ENCODE measurements around the gene CGB3.
"Not testable (repeated sequence)": the region's sequence is repeated elsewhere in the genome, so short reads cannot be mapped to it uniquely, and the experiment has no call there.

DNA sequence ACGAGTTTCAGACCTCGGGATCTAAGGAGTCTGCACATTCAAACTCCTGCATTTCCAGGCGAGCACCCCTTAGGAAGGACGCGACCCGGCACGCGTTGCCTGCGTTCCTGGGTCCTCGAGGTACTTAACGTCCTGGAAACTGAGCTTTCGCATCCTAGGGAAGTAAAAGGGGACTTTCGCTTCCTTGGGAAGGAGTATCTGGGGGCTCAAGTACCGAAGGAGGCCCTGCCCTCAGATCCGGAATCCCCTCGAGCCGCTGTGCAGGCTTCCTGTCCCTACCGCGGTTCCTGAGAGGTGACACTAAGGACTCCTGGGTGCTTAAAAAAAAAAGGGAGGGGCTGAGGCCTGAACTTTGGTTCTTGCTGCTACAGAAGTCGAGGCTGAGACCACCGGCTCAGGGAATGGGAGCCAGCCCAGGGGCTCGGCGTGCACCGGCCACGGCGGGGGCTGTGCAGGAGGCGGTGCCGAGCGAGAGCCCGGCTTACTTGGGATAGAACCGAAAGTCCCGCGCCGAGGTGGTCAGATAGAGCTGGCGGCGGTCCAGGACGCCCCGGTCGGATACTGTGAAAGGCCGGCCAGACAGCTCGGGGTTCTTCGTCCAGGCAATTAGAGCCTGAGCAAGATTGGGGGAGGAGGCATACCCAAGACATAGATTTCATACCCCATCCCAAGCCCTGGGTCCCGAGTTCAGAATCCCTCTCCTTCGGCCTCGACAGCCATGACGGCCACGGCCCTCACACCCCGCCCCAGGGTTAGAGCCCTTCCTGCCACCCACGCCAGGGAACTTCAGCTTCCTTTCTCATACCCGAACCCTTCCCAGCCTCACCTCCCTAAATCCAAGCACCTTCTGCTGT lies 5.5 kb downstream of the CGB3 start:
- not testable (repeated sequence) for TF ChIP-seq CTCF (conservative IDR thresholded peaks at IDR 0.05 in 1 of 2, IDR thresholded peaks at IDR 0.05 in 1 of 2; ENCODE audit: extremely low read depth in 1 of 2, insufficient read depth in 1 of 2, low read depth in 1 of 2, low read length in 2 of 2); EZH2 (IDR thresholded peaks at IDR 0.05; ENCODE audit: borderline replicate concordance, low read length)
